ENCODE data around the gene CBARP. TPM values are rescaled to one million over a fixed set of nuclear protein-coding genes. Genes with fewer than 3 reads are reported as not detected.

The CBARP gene
- total RNA-seq, 1 experiment from 2014 or later: 23.4 TPM

DNA sequence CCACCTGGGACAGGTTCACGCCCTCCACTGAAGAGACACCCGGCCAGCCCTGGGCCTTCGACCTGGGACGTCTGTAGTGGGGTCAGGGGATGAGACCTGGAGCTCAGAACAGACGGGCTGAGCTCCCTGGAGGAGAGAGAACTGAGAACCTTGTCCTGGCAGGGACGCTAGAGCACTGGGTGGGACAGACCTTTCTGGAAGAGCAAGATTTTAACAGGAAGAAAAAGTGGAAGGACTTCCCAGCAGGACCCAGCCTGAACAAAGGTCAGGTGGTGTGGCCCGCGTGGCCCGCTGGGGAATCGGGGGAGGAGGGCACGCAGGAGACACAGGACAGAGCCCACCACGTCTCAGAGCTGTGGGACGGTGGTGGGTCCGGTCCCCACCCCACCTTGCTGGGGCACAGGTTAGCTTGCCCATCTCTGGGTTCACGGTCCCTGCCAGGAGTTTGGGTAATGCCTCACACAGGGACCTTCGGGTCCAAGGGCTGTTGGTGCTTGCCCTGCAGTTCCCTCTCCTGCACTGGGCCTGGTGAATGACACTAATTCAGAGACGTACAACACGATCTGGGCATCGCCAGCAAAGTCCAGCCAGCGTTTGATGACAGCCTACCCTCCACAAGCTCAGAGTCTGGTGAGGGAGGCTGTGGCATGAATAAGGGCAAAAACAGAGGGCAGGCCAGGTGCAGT lies 46.6 kb upstream of the CBARP start (continued):
- TF ChIP-seq, protein P1, sequence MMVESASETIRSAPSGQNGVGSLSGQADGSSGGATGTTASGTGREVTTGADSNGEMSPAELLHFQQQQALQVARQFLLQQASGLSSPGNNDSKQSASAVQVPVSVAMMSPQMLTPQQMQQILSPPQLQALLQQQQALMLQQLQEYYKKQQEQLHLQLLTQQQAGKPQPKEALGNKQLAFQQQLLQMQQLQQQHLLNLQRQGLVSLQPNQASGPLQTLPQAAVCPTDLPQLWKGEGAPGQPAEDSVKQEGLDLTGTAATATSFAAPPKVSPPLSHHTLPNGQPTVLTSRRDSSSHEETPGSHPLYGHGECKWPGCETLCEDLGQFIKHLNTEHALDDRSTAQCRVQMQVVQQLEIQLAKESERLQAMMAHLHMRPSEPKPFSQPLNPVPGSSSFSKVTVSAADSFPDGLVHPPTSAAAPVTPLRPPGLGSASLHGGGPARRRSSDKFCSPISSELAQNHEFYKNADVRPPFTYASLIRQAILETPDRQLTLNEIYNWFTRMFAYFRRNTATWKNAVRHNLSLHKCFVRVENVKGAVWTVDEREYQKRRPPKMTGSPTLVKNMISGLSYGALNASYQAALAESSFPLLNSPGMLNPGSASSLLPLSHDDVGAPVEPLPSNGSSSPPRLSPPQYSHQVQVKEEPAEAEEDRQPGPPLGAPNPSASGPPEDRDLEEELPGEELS (CRISPR knock-in tag; IDR thresholded peaks at IDR 0.05): 0 out of 2 replicates have a peak, but pooled peaks have one; percentile 27
- TF ChIP-seq, protein P2, sequence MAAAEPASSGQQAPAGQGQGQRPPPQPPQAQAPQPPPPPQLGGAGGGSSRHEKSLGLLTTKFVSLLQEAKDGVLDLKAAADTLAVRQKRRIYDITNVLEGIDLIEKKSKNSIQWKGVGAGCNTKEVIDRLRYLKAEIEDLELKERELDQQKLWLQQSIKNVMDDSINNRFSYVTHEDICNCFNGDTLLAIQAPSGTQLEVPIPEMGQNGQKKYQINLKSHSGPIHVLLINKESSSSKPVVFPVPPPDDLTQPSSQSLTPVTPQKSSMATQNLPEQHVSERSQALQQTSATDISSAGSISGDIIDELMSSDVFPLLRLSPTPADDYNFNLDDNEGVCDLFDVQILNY (CRISPR knock-in tag; IDR thresholded peaks at IDR 0.05): no peak

- H3K9me3 Mint-ChIP-seq: no peaks in the 10 kb centered on the region
- peaks cover 19% of the 10 kb centered on the region for H3K27me3 Mint-ChIP-seq (ENCODE audit: low read depth)
- TF ChIP-seq SP1 (CRISPR knock-in tag; conservative IDR thresholded peaks at IDR 0.05) (no peak), ATF1 (CRISPR knock-in tag; IDR thresholded peaks at IDR 0.05) (no peak), GTF2I (CRISPR knock-in tag; conservative IDR thresholded peaks at IDR 0.05) (no peak), RORB (CRISPR knock-in tag; IDR thresholded peaks at IDR 0.05) (no peak)
- TF ChIP-seq, protein P3, sequence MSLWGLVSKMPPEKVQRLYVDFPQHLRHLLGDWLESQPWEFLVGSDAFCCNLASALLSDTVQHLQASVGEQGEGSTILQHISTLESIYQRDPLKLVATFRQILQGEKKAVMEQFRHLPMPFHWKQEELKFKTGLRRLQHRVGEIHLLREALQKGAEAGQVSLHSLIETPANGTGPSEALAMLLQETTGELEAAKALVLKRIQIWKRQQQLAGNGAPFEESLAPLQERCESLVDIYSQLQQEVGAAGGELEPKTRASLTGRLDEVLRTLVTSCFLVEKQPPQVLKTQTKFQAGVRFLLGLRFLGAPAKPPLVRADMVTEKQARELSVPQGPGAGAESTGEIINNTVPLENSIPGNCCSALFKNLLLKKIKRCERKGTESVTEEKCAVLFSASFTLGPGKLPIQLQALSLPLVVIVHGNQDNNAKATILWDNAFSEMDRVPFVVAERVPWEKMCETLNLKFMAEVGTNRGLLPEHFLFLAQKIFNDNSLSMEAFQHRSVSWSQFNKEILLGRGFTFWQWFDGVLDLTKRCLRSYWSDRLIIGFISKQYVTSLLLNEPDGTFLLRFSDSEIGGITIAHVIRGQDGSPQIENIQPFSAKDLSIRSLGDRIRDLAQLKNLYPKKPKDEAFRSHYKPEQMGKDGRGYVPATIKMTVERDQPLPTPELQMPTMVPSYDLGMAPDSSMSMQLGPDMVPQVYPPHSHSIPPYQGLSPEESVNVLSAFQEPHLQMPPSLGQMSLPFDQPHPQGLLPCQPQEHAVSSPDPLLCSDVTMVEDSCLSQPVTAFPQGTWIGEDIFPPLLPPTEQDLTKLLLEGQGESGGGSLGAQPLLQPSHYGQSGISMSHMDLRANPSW (CRISPR knock-in tag; conservative IDR thresholded peaks at IDR 0.05; ENCODE audit: low read depth): no peak
- H3K4me3 Mint-ChIP-seq: peak overlapping the region; percentile 37
- ChIA-PET CTCF (interaction anchor here (1.3 to 2.8 kb wide), 2 partner anchors 9 to 39 kb away, joined by 5 to 15 read pairs; partner anchors contain the start of gene FAM174C), POLR2A (no interaction called here)
- ATAC-seq: no peak
- peaks cover 13% of the 10 kb centered on the region for H3K4me1 Mint-ChIP-seq
- no peak overlapping the region for H3K27ac Mint-ChIP-seq
- DNase-seq (ENCODE audit: low spot score): no peak
- no peaks in the 10 kb centered on the region for H3K36me3 Mint-ChIP-seq
Measured at GRCh38 chr19:1283917-1284292, 46.1 kb upstream of the CBARP start.

DNA sequence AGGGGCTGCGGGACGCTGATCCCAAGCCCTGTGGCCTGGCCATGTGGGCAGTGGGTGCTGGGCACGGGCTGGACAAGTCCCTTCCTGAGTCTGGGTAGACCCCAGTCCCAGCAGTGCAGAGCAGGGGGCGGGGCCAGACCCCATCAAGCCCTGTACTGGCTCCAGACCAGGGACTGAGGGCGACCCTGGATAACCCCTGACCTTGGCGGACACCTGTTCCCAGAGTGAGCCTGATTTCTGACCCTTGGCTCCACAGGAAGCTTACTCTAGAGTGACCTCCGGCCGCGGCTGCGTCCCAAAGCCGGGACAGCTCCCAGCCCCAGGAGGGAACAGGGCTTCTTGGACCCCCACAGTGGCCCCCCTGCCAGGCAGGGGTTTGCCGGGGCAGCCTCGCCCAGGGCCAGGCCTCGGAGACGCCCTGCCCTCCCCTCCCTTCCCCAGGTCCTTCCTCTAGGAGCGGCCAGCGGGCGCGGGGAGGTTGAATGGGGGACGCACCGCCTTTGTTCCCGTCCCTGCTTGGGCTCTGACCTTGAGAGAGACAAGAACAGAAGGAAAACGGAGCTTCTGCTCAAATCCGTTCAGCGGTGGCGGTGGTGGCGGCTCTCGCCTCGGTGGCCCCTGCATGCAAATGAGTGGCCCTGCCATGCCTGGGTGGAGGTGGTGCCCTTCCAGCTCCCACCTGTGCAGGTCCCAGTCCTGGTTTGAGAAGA lies 45.6 kb upstream of the CBARP start:
- DNase-seq (ENCODE audit: low spot score): no peak
- H3K4me1 Mint-ChIP-seq: peaks cover 13% of the 10 kb centered on the region
- H3K4me3 Mint-ChIP-seq: no peak overlapping the region
- H3K9me3 Mint-ChIP-seq: no peaks in the 10 kb centered on the region
- TF ChIP-seq OVOL2 (CRISPR knock-in tag; IDR thresholded peaks at IDR 0.05; ENCODE audit: borderline replicate concordance) (no peak), CDX4 (CRISPR knock-in tag; IDR thresholded peaks at IDR 0.05; ENCODE audit: borderline replicate concordance) (no peak), PRRX2 (CRISPR knock-in tag; IDR thresholded peaks at IDR 0.05) (no peak), FOXP1 (CRISPR knock-in tag; IDR thresholded peaks at IDR 0.05; ENCODE audit: borderline replicate concordance) (no peak), ZNF416 (CRISPR knock-in tag; IDR thresholded peaks at IDR 0.05) (no peak)
- TF ChIP-seq, protein P4, sequence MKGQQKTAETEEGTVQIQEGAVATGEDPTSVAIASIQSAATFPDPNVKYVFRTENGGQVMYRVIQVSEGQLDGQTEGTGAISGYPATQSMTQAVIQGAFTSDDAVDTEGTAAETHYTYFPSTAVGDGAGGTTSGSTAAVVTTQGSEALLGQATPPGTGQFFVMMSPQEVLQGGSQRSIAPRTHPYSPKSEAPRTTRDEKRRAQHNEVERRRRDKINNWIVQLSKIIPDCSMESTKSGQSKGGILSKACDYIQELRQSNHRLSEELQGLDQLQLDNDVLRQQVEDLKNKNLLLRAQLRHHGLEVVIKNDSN (CRISPR knock-in tag; IDR thresholded peaks at IDR 0.05): no peak
- no peak for ATAC-seq
- ChIA-PET CTCF (interaction anchor here (0.6 to 2.8 kb wide), 2 partner anchors 39 to 120 kb away, joined by 5 to 15 read pairs; no protein-coding TSS in a partner anchor), POLR2A (no interaction called here)
- H3K27ac Mint-ChIP-seq: no peak overlapping the region
- H3K36me3 Mint-ChIP-seq: no peaks in the 10 kb centered on the region
- H3K27me3 Mint-ChIP-seq (ENCODE audit: low read depth): peaks cover 19% of the 10 kb centered on the region
